Immature natural killer cell (primary cell): Measurements from ENCODE around the gene ABCA9. TPM values are rescaled to one million over a fixed set of nuclear protein-coding genes. Genes with fewer than 3 reads are reported as not detected.
"Not testable (repeated sequence)": the region's sequence is repeated elsewhere in the genome, so short reads cannot be mapped to it uniquely, and the experiment has no call there.

Experiments
- DNase-seq, 3 donors: peaks; one replicate each; pipeline ENCODE4 v3.0.0; 2022; ENCODE audit warnings: mixed read lengths in 1 of 3
- H3K27ac Mint-ChIP-seq, 6 donors: one replicate each; pipeline ENCODE4 v1.8.0; 2020; ENCODE audit warnings: mixed read lengths in 6 of 6, mild to moderate bottlenecking in 5 of 6, inconsistent platforms in 4 of 6, moderate library complexity in 3 of 6
- H3K27me3 Mint-ChIP-seq, 3 donors: one replicate each; pipeline ENCODE4 v1.8.0; 2020 to 2021; ENCODE audit warnings: low read depth in 3 of 3, mild to moderate bottlenecking in 3 of 3, mixed read lengths in 3 of 3, moderate library complexity in 3 of 3, inconsistent platforms in 1 of 3
- H3K36me3 Mint-ChIP-seq, 3 donors: one replicate each; pipeline ENCODE4 v1.8.0; 2020; ENCODE audit warnings: mixed read lengths in 3 of 3, inconsistent platforms in 2 of 3, mild to moderate bottlenecking in 2 of 3
- H3K4me1 Mint-ChIP-seq, 2 donors: one replicate each; pipeline ENCODE4 v1.8.0; 2020; ENCODE audit warnings: inconsistent platforms in 2 of 2, mild to moderate bottlenecking in 2 of 2, mixed read lengths in 2 of 2, moderate library complexity in 1 of 2
- H3K4me3 Mint-ChIP-seq, 5 donors: one replicate each; pipeline ENCODE4 v1.8.0; 2020; ENCODE audit warnings: mild to moderate bottlenecking in 5 of 5, mixed read lengths in 5 of 5, inconsistent platforms in 3 of 5, moderate library complexity in 3 of 5
- H3K9me3 Mint-ChIP-seq, 6 donors: one replicate each; pipeline ENCODE4 v1.8.0; 2020; ENCODE audit warnings: mild to moderate bottlenecking in 6 of 6, mixed read lengths in 6 of 6, inconsistent platforms in 4 of 6, moderate library complexity in 3 of 6
- polyA plus RNA-seq, 3 donors: library from polyadenylated mRNA; unstranded; fragments of 300-500 nt; fragmentation: Illumina TruSeq; gene quantifications; one replicate each; pipeline ENCODE4 v1.2.3, GENCODE V29; 2021

ABCA9 gene
- polyA plus RNA-seq, 3 donors from 2014 or later: 0.47 TPM; not detected in 2

DNA sequence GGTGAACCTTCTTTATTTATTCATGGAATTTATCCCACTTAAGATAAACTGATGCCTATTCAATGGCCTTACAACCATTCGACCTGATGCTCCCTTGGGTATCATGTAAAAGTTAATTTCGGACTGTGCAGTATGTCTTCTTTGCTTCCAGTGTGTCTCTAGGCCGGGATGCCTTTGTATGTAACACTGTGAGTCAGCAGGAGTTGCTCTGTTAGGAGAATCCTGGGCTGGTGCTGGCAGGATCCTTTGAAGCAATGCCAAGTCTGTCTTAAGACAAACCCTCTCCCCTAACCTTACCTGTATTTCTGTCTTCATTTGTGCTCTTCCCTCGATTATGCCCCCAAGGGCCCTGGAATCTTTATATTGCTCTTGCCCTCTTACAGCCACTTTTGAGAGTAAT, 67.6 kb downstream of the ABCA9 start:
- Mint-ChIP-seq H3K9me3 (peaks cover 0 to 2% (median 0%) of the 10 kb centered on the region in 6 donors), H3K27ac (no peak overlapping the region), H3K36me3 (peaks cover 0 to 3% (median 0%) of the 10 kb centered on the region in 3 donors), H3K27me3 (peaks cover 0 to 4% (median 3%) of the 10 kb centered on the region in 3 donors), H3K4me3 (no peak overlapping the region), H3K4me1 (no peaks in the 10 kb centered on the region)
- DNase-seq: no peak

GRCh38 chr17:68987966-68988365, 72.8 kb downstream of the ABCA9 start:
- H3K4me3 Mint-ChIP-seq: no peak overlapping the region
- peaks cover 0 to 3% (median 0%) of the 10 kb centered on the region in 6 donors for H3K9me3 Mint-ChIP-seq
- DNase-seq: no peak
- H3K36me3 Mint-ChIP-seq: no peaks in the 10 kb centered on the region
- no peaks in the 10 kb centered on the region for H3K4me1 Mint-ChIP-seq
- H3K27ac Mint-ChIP-seq: no peak overlapping the region
- peaks cover 0 to 9% (median 0%) of the 10 kb centered on the region in 3 donors for H3K27me3 Mint-ChIP-seq

GRCh38 chr17:68981288-68981687, 79.4 kb downstream of the ABCA9 start:
- H3K9me3 Mint-ChIP-seq: peaks cover 0 to 4% (median 0%) of the 10 kb centered on the region in 6 donors
- no peak overlapping the region for H3K27ac Mint-ChIP-seq
- DNase-seq: peak; percentile 23 to 25 (median 24)
- peak overlapping the region in 3 of 5 donors; percentile 18 to 48 (median 44) for H3K4me3 Mint-ChIP-seq
- peaks cover 0 to 10% (median 3%) of the 10 kb centered on the region in 3 donors for H3K27me3 Mint-ChIP-seq
- peaks cover 10 to 12% of the 10 kb centered on the region in 2 donors for H3K4me1 Mint-ChIP-seq
- no peaks in the 10 kb centered on the region for H3K36me3 Mint-ChIP-seq

DNA sequence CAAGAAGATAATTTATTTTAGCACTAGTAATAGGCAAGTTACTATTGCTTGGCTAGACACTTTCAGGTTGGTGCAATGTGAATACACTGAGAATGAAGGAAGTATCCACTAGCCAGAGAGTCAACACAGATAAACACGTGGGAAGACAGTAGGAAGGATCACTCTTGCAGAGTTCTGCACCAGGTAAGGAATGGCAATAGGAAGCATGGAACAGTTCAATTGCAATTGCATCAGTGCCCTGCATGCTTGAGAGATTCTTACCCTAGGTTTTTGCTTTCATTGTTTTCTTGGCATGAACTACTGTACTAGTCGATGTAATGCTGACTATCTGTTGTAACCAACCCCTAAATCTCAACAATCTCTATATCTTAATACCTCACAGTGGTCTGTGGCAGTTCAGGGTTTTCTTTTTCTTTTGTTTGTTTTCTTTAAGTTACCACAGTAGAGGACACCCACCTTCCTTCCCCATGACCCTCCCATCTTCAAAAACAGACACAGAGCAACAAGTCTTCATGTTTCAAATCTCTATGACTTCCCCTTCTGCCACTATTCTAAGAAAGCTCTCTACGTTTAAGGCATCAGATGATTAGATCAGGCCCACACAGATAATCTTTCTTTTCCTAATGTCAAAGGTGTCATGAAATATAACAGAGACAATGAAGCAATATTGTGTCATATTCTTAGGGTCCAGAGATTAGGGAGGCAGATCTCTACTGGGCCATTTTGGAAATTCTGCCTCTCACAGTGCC, 87.5 kb downstream of the ABCA9 start:
- DNase-seq: no peak
- peaks cover 2 to 6% (median 5%) of the 10 kb centered on the region in 3 donors for H3K27me3 Mint-ChIP-seq
- no peak overlapping the region for H3K27ac Mint-ChIP-seq
- H3K4me3 Mint-ChIP-seq: no peak overlapping the region
- peaks cover 0 to 2% (median 0%) of the 10 kb centered on the region in 6 donors for H3K9me3 Mint-ChIP-seq
- no peaks in the 10 kb centered on the region for H3K36me3 Mint-ChIP-seq
- H3K4me1 Mint-ChIP-seq: no peaks in the 10 kb centered on the region

DNA sequence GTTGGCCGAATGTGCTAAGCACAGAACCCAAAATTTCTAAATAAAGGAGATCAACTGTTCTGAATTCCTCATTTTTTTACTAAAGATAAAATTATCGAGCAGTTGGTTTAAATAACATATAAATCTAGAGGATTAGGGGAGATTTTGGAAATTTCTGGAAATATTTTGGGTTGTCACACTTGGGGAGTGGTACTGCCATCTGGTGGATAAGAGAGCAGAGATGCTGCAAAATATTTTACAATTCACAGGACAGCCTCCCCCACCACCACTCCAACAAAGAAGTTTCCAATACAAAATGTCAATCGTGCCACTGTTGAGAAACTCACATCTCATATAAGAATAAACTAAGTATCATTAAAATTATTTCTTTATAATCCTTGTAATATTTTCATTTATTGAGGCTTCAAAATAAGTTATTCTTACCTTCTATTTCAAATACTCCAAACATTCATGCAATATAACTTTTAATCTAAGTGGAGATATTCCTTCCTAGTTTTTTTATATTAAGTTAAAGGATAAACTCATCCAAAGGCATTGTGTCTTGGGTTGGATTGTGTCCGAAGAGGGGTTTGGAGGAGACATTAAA, 88.5 kb downstream of the ABCA9 start:
- no peaks in the 10 kb centered on the region for H3K4me1 Mint-ChIP-seq
- H3K36me3 Mint-ChIP-seq: no peaks in the 10 kb centered on the region
- no peak overlapping the region for H3K27ac Mint-ChIP-seq
- no peaks in the 10 kb centered on the region for H3K9me3 Mint-ChIP-seq
- peaks cover 0 to 6% (median 5%) of the 10 kb centered on the region in 3 donors for H3K27me3 Mint-ChIP-seq
- no peak overlapping the region for H3K4me3 Mint-ChIP-seq
- DNase-seq: no peak

DNA sequence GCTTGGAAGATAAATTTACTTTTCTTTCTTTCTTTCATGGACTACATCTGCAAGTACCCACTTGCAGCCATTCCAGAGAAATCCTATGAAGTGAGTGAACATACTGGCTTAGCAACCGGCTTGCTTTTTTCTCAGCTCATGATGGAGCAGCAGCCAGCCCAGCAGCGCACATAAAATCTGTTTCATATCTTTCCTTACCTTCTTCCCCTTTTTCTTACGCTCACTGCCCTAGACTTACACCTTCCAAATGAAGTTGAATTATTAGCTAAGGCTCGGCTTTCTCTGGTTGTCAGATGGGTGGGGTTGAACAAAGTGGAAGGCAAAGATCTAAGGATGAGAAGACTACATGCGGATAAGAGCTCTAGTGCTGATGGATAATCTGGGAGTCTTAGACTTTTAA, 91.6 kb downstream of the ABCA9 start:
- H3K27me3 Mint-ChIP-seq: peaks cover 0 to 11% (median 3%) of the 10 kb centered on the region in 3 donors
- H3K27ac Mint-ChIP-seq: no peak overlapping the region
- H3K36me3 Mint-ChIP-seq: no peaks in the 10 kb centered on the region
- no peaks in the 10 kb centered on the region for H3K4me1 Mint-ChIP-seq
- H3K9me3 Mint-ChIP-seq: no peaks in the 10 kb centered on the region
- no peak for DNase-seq
- no peak overlapping the region for H3K4me3 Mint-ChIP-seq

- Mint-ChIP-seq H3K36me3 (no peaks in the 10 kb centered on the region), H3K9me3 (no peaks in the 10 kb centered on the region), H3K27me3 (peaks cover 0 to 9% (median 0%) of the 10 kb centered on the region in 3 donors), H3K4me1 (no peaks in the 10 kb centered on the region), H3K27ac (no peak overlapping the region), H3K4me3 (no peak overlapping the region)
- no peak for DNase-seq
Measured at GRCh38 chr17:68963958-68964357, 96.8 kb downstream of the ABCA9 start.

- H3K27ac Mint-ChIP-seq: no peak overlapping the region
- no peaks in the 10 kb centered on the region for H3K4me1 Mint-ChIP-seq
- DNase-seq: no peak
- H3K9me3 Mint-ChIP-seq: no peaks in the 10 kb centered on the region
- no peak overlapping the region for H3K4me3 Mint-ChIP-seq
- no peaks in the 10 kb centered on the region for H3K36me3 Mint-ChIP-seq
- H3K27me3 Mint-ChIP-seq: peaks cover 0 to 7% (median 0%) of the 10 kb centered on the region in 3 donors
Measured at GRCh38 chr17:68961214-68961882, 99.4 kb downstream of the ABCA9 start.

GRCh38 chr17:68959117-68959516, 101.6 kb downstream of the ABCA9 start:
- DNase-seq, H3K27me3 Mint-ChIP-seq, H3K9me3 Mint-ChIP-seq, H3K4me1 Mint-ChIP-seq, H3K36me3 Mint-ChIP-seq, H3K4me3 Mint-ChIP-seq, H3K27ac Mint-ChIP-seq: not testable (repeated sequence)

- Mint-ChIP-seq H3K4me1 (no peaks in the 10 kb centered on the region), H3K36me3 (no peaks in the 10 kb centered on the region), H3K4me3 (no peak overlapping the region), H3K9me3 (no peaks in the 10 kb centered on the region), H3K27me3 (peaks cover 0 to 5% (median 2%) of the 10 kb centered on the region in 3 donors), H3K27ac (no peak overlapping the region)
- DNase-seq: no peak
Measured at GRCh38 chr17:68957944-68958343, 102.8 kb downstream of the ABCA9 start.

DNA sequence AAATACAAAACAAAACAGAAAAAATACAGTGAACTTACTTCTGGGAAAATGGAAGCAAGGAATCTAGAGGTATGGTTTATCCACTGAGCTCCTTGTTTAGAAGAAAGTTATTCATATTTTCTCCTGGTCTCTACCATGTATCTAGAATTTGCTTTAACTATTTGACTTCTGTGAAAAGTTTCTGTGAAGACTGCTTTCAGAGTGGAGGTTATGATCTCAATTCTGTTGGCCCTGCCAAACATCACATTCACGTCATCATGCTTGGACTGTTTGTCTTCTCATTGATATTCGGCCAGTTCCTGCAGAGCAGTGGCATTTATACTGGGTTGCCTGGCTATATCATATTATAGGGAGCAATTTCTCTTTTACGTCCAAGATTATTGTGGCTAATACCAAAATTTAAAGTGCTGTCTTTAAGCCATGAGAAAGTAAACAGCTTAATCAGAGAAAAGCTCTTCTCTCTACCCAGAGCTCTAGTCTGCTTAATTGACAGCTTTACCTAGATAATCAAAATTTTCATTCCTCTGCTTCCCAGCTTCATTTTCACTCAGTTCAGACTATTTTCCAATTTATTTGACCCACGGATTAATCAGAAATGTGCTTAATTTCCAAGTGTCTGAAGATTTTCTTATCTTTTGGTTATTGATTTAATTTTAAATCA, 105.4 kb downstream of the ABCA9 start, which contains the start of gene ABCA8:
TSS of gene ABCA8 (minus strand) at position 212 of the 661 bp plus-strand sequence. CDS start 13,358 bp downstream, outside the sequence.
- Mint-ChIP-seq H3K27ac (no peak within 1 kb of the TSS), H3K4me1 (no peaks in the 10 kb centered on the region), H3K27me3 (peaks cover 2 to 4% (median 2%) of the 10 kb centered on the region in 3 donors), H3K36me3 (no peaks in the 10 kb centered on the region), H3K4me3 (no peak within 1 kb of the TSS), H3K9me3 (no peaks in the 10 kb centered on the region)
- no peak for DNase-seq

- no peaks in the 10 kb centered on the region for H3K36me3 Mint-ChIP-seq
- peaks cover 2 to 4% (median 2%) of the 10 kb centered on the region in 3 donors for H3K27me3 Mint-ChIP-seq
Measured at GRCh38 chr17:68954146-68954896, 106.4 kb downstream of the ABCA9 start.

DNA sequence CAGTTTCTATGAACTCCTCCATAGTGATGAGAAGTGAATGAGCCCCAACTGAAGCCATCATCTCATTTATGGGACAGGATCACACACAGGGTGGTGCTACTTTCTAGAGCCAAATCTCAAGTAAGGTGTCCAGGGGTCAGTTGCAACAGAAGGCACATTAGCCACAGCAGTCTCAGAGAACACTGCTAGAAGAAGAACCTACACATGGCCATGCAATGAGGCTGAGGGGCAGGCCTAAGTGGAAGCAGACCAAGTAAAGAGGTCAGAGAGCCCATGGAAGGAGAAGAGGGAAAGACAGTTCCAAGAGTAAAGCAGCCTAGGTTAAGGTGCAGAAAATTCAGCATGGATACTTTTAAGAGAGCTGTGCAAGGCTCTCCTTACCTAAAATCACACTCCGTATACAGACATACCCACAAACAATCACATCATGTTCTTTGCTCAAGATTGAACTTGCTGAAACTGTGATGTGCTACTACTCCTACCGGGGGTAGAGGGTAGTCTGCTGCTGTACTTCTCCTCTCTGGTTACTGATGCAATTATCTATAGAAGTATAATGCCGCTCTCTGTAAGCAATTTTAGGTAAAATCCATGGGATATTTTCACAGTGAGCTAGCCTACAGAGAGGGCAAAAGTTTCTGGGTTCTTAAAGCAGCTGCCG, 107.3 kb downstream of the ABCA9 start:
- peaks cover 2 to 4% (median 4%) of the 10 kb centered on the region in 3 donors for H3K27me3 Mint-ChIP-seq
- no peaks in the 10 kb centered on the region for H3K36me3 Mint-ChIP-seq
- no peaks in the 10 kb centered on the region for H3K9me3 Mint-ChIP-seq
- no peaks in the 10 kb centered on the region for H3K4me1 Mint-ChIP-seq
- H3K27ac Mint-ChIP-seq: no peak overlapping the region
- no peak overlapping the region for H3K4me3 Mint-ChIP-seq
- no peak for DNase-seq

More at GRCh38 chr17:68954146-68954896, 106.4 kb downstream of the ABCA9 start:
- Mint-ChIP-seq H3K27ac (no peak overlapping the region), H3K4me1 (no peaks in the 10 kb centered on the region), H3K9me3 (no peaks in the 10 kb centered on the region), H3K4me3 (no peak overlapping the region)
- DNase-seq: no peak
